PC-9 (cell line): Measurements from ENCODE around the gene ABL2. TPM values are rescaled to one million over a fixed set of nuclear protein-coding genes. Genes with fewer than 3 reads are reported as not detected.
"Not testable (repeated sequence)": the region's sequence is repeated elsewhere in the genome, so short reads cannot be mapped to it uniquely, and the experiment has no call there.

Source experiments
- BruUV-seq: library from RNA; stranded (reverse); fragments of 400-500 nt; replicated peaks from 2 replicates; lab custom pipeline; 2021; lab: Mats Ljungman, UMichigan
- CTCF ChIA-PET: fragments of 300-600 bp; sonication (Branson Sonifier 250); formaldehyde crosslinking; loops from one replicate; lab custom pipeline; 2022; ENCODE audit warnings: antibody characterized with exemption; lab: Charles Lee
- POLR2A ChIA-PET: fragments of 300-600 bp; sonication (Branson Sonifier 250); formaldehyde crosslinking; loops from one replicate; lab custom pipeline; 2022; ENCODE audit warnings: antibody characterized with exemption; ENCODE audit not compliant: unreplicated experiment; lab: Charles Lee
- DNase-seq, 2 experiments: peaks; one replicate each; pipeline versions ENCODE4 v3.0.0 to v3.0.0-alpha.2; 2015 to 2022; ENCODE audit warnings: mixed read lengths in 1 of 2
- H2AFZ ChIP-seq: fragments of 200-600 bp; sonication (generic); 2 replicates; pipeline ENCODE4 v1.8.1; 2017; ENCODE audit warnings: antibody characterized with exemption
- H3F3A ChIP-seq: fragments of 200-600 bp; sonication (generic); 2 replicates; pipeline ENCODE4 v1.8.1; 2017; ENCODE audit warnings: antibody characterized with exemption, mild to moderate bottlenecking, low read depth; ENCODE audit not compliant: insufficient read depth
- H3K27ac ChIP-seq: fragments of 200-600 bp; sonication (generic); 2 replicates; pipeline ENCODE4 v1.6.1; 2016; ENCODE audit warnings: mixed run types
- H3K27me3 ChIP-seq: fragments of 200-600 bp; sonication (generic); 2 replicates; pipeline ENCODE4 v1.6.1; 2016; ENCODE audit warnings: low read depth, mixed run types; ENCODE audit not compliant: insufficient read depth
- H3K36me3 ChIP-seq: fragments of 200-600 bp; sonication (generic); 2 replicates; pipeline ENCODE4 v1.6.1; 2016; ENCODE audit warnings: low read depth, mixed run types
- H3K4me1 ChIP-seq: fragments of 200-600 bp; sonication (generic); replicated peaks from 2 replicates; pipeline ENCODE4 v1.6.1; 2016; ENCODE audit warnings: mixed run types; ENCODE audit not compliant: insufficient read depth
- H3K4me2 ChIP-seq: fragments of 200-600 bp; sonication (generic); 2 replicates; pipeline ENCODE4 v1.6.1; 2017; ENCODE audit warnings: mixed run types
- H3K4me3 ChIP-seq: fragments of 200-600 bp; sonication (generic); 2 replicates; pipeline ENCODE4 v1.6.1; 2016; ENCODE audit warnings: mixed run types
- H3K79me2 ChIP-seq: fragments of 200-600 bp; sonication (generic); 2 replicates; pipeline ENCODE4 v1.6.1; 2017; ENCODE audit warnings: low read depth, mixed run types
- H3K9me2 ChIP-seq: fragments of 200-600 bp; sonication (generic); 2 replicates; pipeline ENCODE4 v1.8.1; 2017; ENCODE audit warnings: mild to moderate bottlenecking; ENCODE audit not compliant: insufficient read depth
- H3K9me3 ChIP-seq: fragments of 200-600 bp; sonication (generic); 2 replicates; pipeline ENCODE4 v1.8.1; 2016; ENCODE audit warnings: low read depth; ENCODE audit not compliant: insufficient read depth
- H4K20me1 ChIP-seq: fragments of 200-600 bp; sonication (generic); 2 replicates; pipeline ENCODE4 v1.8.1; 2017; ENCODE audit not compliant: insufficient read depth
- CTCF ChIP-seq: fragments of 200-600 bp; sonication (generic); conservative IDR thresholded peaks from 2 replicates; pipeline ENCODE4 v1.6.1; 2017; ENCODE audit warnings: mixed run types, antibody characterized with exemption, mild to moderate bottlenecking, moderate library complexity
- EZH2 ChIP-seq: fragments of 200-600 bp; sonication (generic); IDR thresholded peaks from 2 replicates; pipeline ENCODE4 v1.8.0; 2017; ENCODE audit warnings: antibody characterized with exemption, low read depth
- intact Hi-C: fragments of 100-400 bp; cut with micrococcal nuclease; formaldehyde crosslinking; loops from one replicate; pipeline ENCODE4 v1.10.0; 2022; ENCODE audit not compliant: unreplicated experiment
- total RNA-seq: library from RNA; stranded (reverse); gene quantifications from 2 replicates; pipeline ENCODE4 v1.2.3, GENCODE V29; 2021

ABL2 gene
- total RNA-seq, 1 experiment from 2014 or later: 27.4 TPM

- no TSS peak for BruUV-seq
- H3F3A ChIP-seq: peaks cover 11% of the 10 kb centered on the region
- no peaks in the 10 kb centered on the region for H3K9me2 ChIP-seq
- DNase-seq: no peak
- H3K4me3 ChIP-seq: no peak overlapping the region
- TF ChIP-seq CTCF (no peak), EZH2 (no peak)
- H3K79me2 ChIP-seq: peaks cover 68% of the 10 kb centered on the region
- no peaks in the 10 kb centered on the region for H3K9me3 ChIP-seq
- H3K27me3 ChIP-seq: no peaks in the 10 kb centered on the region
- no peak overlapping the region for H2AFZ ChIP-seq
- no peak overlapping the region for H3K4me2 ChIP-seq
- intact Hi-C loops: loop anchor here (5.0 kb wide), 1 partner anchor 50 kb away; no protein-coding TSS in a partner anchor
- peaks cover 17% of the 10 kb centered on the region; the same call in 1 of the 2 replicates for H3K4me1 ChIP-seq
- no peaks in the 10 kb centered on the region for H3K36me3 ChIP-seq
- POLR2A ChIA-PET: interaction anchor here (0.6 kb wide), 1 partner anchor 117 kb away, joined by 14 read pairs; no protein-coding TSS in a partner anchor
- CTCF ChIA-PET: no interaction called here
- H4K20me1 ChIP-seq: no peaks in the 10 kb centered on the region
- H3K27ac ChIP-seq: no peak overlapping the region
Measured at GRCh38 chr1:179177615-179178014, 51.9 kb downstream of the ABL2 start.

GRCh38 chr1:179177182-179177581 is 52.3 kb downstream of the ABL2 start:
- BruUV-seq: no TSS peak
- H3K9me2 ChIP-seq: no peaks in the 10 kb centered on the region
- no peak overlapping the region for H3K4me2 ChIP-seq
- ChIA-PET POLR2A (no interaction called here), CTCF (no interaction called here)
- TF ChIP-seq EZH2: no peak
- no peak for TF ChIP-seq CTCF
- peaks cover 17% of the 10 kb centered on the region; the same call in 1 of the 2 replicates for H3K4me1 ChIP-seq
- DNase-seq: no peak
- H2AFZ ChIP-seq: no peak overlapping the region
- no peaks in the 10 kb centered on the region for H3K36me3 ChIP-seq
- H3K27ac ChIP-seq: no peak overlapping the region
- peaks cover 11% of the 10 kb centered on the region for H3F3A ChIP-seq
- intact Hi-C loops: loop anchor here (5.0 kb wide), 1 partner anchor 50 kb away; no protein-coding TSS in a partner anchor
- no peaks in the 10 kb centered on the region for H3K9me3 ChIP-seq
- H3K4me3 ChIP-seq: no peak overlapping the region
- H3K27me3 ChIP-seq: no peaks in the 10 kb centered on the region
- H4K20me1 ChIP-seq: no peaks in the 10 kb centered on the region
- peaks cover 70% of the 10 kb centered on the region for H3K79me2 ChIP-seq

GRCh38 chr1:179175011-179175841 is 54.3 kb downstream of the ABL2 start:
- Histone ChIP-seq H3K27me3 (no peaks in the 10 kb centered on the region), H3K4me2 (peak overlapping the region; percentile 27), H3K9me2 (no peaks in the 10 kb centered on the region), H2AFZ (no peak overlapping the region), H3K9me3 (no peaks in the 10 kb centered on the region), H3K36me3 (no peaks in the 10 kb centered on the region), H3K4me1 (peaks cover 18% of the 10 kb centered on the region; the same call in 1 of the 2 replicates), H3K27ac (peak overlapping the region; percentile 65), H3K4me3 (no peak overlapping the region), H3F3A (peaks cover 11% of the 10 kb centered on the region), H4K20me1 (no peaks in the 10 kb centered on the region), H3K79me2 (peaks cover 76% of the 10 kb centered on the region)
- ChIA-PET POLR2A (interaction anchor here (0.6 kb wide), 3 partner anchors 9 to 157 kb away, joined by 3 to 10 read pairs (median 5); no protein-coding TSS in a partner anchor), CTCF (interaction anchor here (0.6 to 1.0 kb wide), 2 partner anchors 9 to 44 kb away, joined by 4 to 6 read pairs; no protein-coding TSS in a partner anchor)
- intact Hi-C loops: loop anchor here (5.0 kb wide), 1 partner anchor 48 kb away; no protein-coding TSS in a partner anchor
- BruUV-seq: no TSS peak
- DNase-seq: peak in 1 of 2 experiments; percentile 64
- TF ChIP-seq CTCF: no peak
- TF ChIP-seq EZH2: no peak

- H4K20me1 ChIP-seq, POLR2A ChIA-PET, H3F3A ChIP-seq, H3K4me2 ChIP-seq, DNase-seq, H3K27me3 ChIP-seq, H3K4me3 ChIP-seq, H3K27ac ChIP-seq, H2AFZ ChIP-seq, H3K36me3 ChIP-seq, CTCF ChIA-PET, H3K9me3 ChIP-seq, BruUV-seq, intact Hi-C loops, H3K9me2 ChIP-seq: not testable (repeated sequence)
- Histone ChIP-seq H3K4me1 (peaks cover 21% of the 10 kb centered on the region), H3K79me2 (peaks cover 78% of the 10 kb centered on the region)
Measured at GRCh38 chr1:179170468-179170770, 59.1 kb downstream of the ABL2 start.
